Hematopoietic multipotent progenitor cell (in vitro differentiated cells): Measurements from ENCODE around the gene GSTO2. TPM values are rescaled to one million over a fixed set of nuclear protein-coding genes. Genes with fewer than 3 reads are reported as not detected.

ENCODE experiments used
- DNase-seq, 3 donors: peaks; one replicate each; pipeline ENCODE4 v3.0.0-alpha.2; 2011 to 2015; ENCODE audit warnings: low read depth in 2 of 3, low spot score in 2 of 3
- total RNA-seq: library from RNA; depleted of rRNA; stranded (reverse); fragments of >200 nt; gene quantifications from one replicate; pipeline ENCODE4 v1.2.3, GENCODE V29; 2012

GSTO2 gene
- total RNA-seq, 1 donor = 5.7 TPM

- DNase-seq = no peak
Measured at GRCh38 chr10:104336821-104337467, 68.0 kb downstream of the GSTO2 start.

GRCh38 chr10:104337521-104337984 lies 68.6 kb downstream of the GSTO2 start:
- peak in 1 of 3 donors; percentile 67 for DNase-seq

GRCh38 chr10:104337985-104338735 lies 69.2 kb downstream of the GSTO2 start, which contains the start of gene ITPRIP:
ITPRIP (minus strand) TSS chr10:104338465; CDS start chr10:104316051, 22,414 bp downstream.
- DNase-seq = peak; percentile 62 to 83 (median 81)

- peak in 1 of 3 donors; percentile 36 for DNase-seq
Measured at GRCh38 chr10:104339469-104340110, 70.6 kb downstream of the GSTO2 start.

GRCh38 chr10:104340111-104340526 lies 71.1 kb downstream of the GSTO2 start:
- no peak for DNase-seq

GRCh38 chr10:104340641-104341040 lies 71.7 kb downstream of the GSTO2 start:
- no peak for DNase-seq

GRCh38 chr10:104342941-104343411 lies 74.0 kb downstream of the GSTO2 start:
- no peak for DNase-seq

GRCh38 chr10:104344219-104344618 lies 75.2 kb downstream of the GSTO2 start:
- DNase-seq = no peak

- no peak for DNase-seq
Measured at GRCh38 chr10:104345515-104345914, 76.5 kb downstream of the GSTO2 start.

- DNase-seq = no peak
Measured at GRCh38 chr10:104345941-104346340, 77.0 kb downstream of the GSTO2 start.

- DNase-seq = no peak
Measured at GRCh38 chr10:104347295-104348045, 78.5 kb downstream of the GSTO2 start.

GRCh38 chr10:104348601-104349000 lies 79.6 kb downstream of the GSTO2 start:
- no peak for DNase-seq

GRCh38 chr10:104349623-104350126 lies 80.7 kb downstream of the GSTO2 start:
- DNase-seq = peak in 1 of 3 donors; percentile 43

- DNase-seq = peak in 2 of 3 donors; percentile 64 to 88
Measured at GRCh38 chr10:104350127-104350635, 81.2 kb downstream of the GSTO2 start.

- peak in 2 of 3 donors; percentile 77 to 88 for DNase-seq
Measured at GRCh38 chr10:104351061-104351702, 82.2 kb downstream of the GSTO2 start.

- DNase-seq = no peak
Measured at GRCh38 chr10:104351919-104352318, 82.9 kb downstream of the GSTO2 start.

- peak; percentile 91 for DNase-seq
Measured at GRCh38 chr10:104353325-104354048, 84.5 kb downstream of the GSTO2 start, which contains the start of gene CFAP58. CFAP58 (plus strand) TSS chr10:104353833; CDS start chr10:104353898, 65 bp downstream.
